ENCODE data around the gene HMG20B.
A peak's percentile ranks its signal among the peaks of the same experiment; 100 is the strongest.

Gene HMG20B

GRCh38 chr19:3626473-3627350 lies 54.0 kb downstream of the HMG20B start, which contains the start of gene CACTIN:
TSS of gene CACTIN (minus strand) at chr19:3626790. CDS start at chr19:3626762, 28 bp downstream.
- DNase-seq, result peak; percentile 97

GRCh38 chr19:3627351-3627723 lies 54.6 kb downstream of the HMG20B start:
- DNase-seq, result no peak
